Right atrium auricular region (tissue), 2 donors: ENCODE measurements around the gene ABHD10. TPM values are rescaled to one million over a fixed set of nuclear protein-coding genes. Genes with fewer than 3 reads are reported as not detected.

ENCODE experiments used
- DNase-seq: peaks from one replicate; pipeline ENCODE4 v3.0.0-alpha.2; 2019; ENCODE audit warnings: low spot score
- H3K27ac ChIP-seq, 2 donors: fragments of 200-600 bp; sonication (generic); 1 replicate in 1 of 2; 2 replicates in 1 of 2; pipeline ENCODE4 v1.5.1; 2016 to 2019
- H3K27me3 ChIP-seq, 2 donors: fragments of 200-600 bp; sonication (generic); one replicate each; pipeline versions ENCODE4 v1.5.1 to v1.6.0; 2017 to 2019
- H3K36me3 ChIP-seq: fragments of 200-600 bp; sonication (generic); one replicate; pipeline ENCODE4 v1.5.1; 2016
- H3K4me1 ChIP-seq, 2 donors: fragments of 200-600 bp; sonication (generic); one replicate each; pipeline versions ENCODE4 v1.5.1 to v1.6.0; 2017 to 2019
- H3K4me3 ChIP-seq, 2 donors: fragments of 200-600 bp; sonication (generic); 1 replicate in 1 of 2; 2 replicates in 1 of 2; pipeline ENCODE4 v1.5.1; 2017 to 2019; ENCODE audit warnings: mild to moderate bottlenecking in 1 of 2, moderate library complexity in 1 of 2
- H3K9me3 ChIP-seq, 2 donors: fragments of 200-600 bp; sonication (generic); one replicate each; pipeline ENCODE4 v1.5.1; 2019
- total RNA-seq, 2 donors: library from RNA; depleted of rRNA; stranded (reverse); fragments of >200 nt; gene quantifications; one replicate each; pipeline ENCODE4 v1.1.0, GENCODE V29; 2016
- TF ChIP-seq, protein P1 (sequence below), 2 donors: fragments of 200-600 bp; sonication (generic); IDR thresholded peaks; one replicate each; pipeline ENCODE4 v1.5.1; 2019; ENCODE audit warnings: antibody characterized with exemption in 2 of 2

ABHD10 gene
- total RNA-seq, 2 donors from 2014 or later, result 15.3 to 20.8 TPM

DNA sequence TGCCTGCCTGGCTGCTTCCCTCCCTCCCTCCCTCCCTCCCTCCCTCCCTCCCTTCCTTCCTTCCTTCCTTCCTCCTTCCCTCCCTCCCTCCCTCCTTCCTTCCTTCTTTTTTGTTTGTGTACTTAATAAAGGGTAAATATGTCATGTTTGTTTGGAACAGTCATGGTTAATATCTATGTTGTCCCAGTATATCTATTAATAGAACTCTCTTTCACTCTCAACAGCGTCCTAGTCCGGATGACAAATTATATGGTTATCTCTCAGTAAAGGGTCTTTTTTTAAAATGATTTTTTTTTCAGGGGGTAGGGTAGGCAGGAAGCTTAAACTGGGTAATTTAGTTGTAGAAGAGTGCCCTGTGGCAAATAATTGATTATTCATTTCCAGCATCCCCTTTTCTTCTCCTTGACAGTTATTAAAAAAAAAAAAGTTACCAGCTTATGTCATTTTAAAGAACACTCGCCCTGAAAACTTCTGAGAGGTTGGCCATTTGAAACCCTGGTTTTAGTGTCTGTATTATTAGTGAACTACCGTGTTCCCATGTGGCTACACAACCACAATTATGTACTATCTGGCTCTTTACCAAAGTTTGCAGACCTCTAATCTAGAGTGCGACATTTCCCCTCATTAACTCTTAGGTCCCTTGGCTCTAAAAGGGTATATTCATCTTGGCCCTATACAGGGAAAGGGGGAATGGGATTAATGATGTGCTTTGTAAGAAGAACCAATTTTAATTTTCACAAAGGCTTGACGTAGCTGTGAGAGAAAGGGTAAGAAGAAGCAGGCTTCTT, 33.6 kb downstream of the ABHD10 start:
- no peak for DNase-seq
- Histone ChIP-seq H3K9me3 (no peaks in the 10 kb centered on the region), H3K36me3 (no peaks in the 10 kb centered on the region), H3K4me1 (peaks cover 0 to 31% of the 10 kb centered on the region in 2 donors), H3K27me3 (no peaks in the 10 kb centered on the region), H3K27ac (peak overlapping the region in 1 of 2 donors; percentile 34), H3K4me3 (peak overlapping the region in 1 of 2 donors; percentile 7)
- TF ChIP-seq, protein P1, sequence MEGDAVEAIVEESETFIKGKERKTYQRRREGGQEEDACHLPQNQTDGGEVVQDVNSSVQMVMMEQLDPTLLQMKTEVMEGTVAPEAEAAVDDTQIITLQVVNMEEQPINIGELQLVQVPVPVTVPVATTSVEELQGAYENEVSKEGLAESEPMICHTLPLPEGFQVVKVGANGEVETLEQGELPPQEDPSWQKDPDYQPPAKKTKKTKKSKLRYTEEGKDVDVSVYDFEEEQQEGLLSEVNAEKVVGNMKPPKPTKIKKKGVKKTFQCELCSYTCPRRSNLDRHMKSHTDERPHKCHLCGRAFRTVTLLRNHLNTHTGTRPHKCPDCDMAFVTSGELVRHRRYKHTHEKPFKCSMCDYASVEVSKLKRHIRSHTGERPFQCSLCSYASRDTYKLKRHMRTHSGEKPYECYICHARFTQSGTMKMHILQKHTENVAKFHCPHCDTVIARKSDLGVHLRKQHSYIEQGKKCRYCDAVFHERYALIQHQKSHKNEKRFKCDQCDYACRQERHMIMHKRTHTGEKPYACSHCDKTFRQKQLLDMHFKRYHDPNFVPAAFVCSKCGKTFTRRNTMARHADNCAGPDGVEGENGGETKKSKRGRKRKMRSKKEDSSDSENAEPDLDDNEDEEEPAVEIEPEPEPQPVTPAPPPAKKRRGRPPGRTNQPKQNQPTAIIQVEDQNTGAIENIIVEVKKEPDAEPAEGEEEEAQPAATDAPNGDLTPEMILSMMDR (IDR thresholded peaks at IDR 0.05), result no peak

DNA sequence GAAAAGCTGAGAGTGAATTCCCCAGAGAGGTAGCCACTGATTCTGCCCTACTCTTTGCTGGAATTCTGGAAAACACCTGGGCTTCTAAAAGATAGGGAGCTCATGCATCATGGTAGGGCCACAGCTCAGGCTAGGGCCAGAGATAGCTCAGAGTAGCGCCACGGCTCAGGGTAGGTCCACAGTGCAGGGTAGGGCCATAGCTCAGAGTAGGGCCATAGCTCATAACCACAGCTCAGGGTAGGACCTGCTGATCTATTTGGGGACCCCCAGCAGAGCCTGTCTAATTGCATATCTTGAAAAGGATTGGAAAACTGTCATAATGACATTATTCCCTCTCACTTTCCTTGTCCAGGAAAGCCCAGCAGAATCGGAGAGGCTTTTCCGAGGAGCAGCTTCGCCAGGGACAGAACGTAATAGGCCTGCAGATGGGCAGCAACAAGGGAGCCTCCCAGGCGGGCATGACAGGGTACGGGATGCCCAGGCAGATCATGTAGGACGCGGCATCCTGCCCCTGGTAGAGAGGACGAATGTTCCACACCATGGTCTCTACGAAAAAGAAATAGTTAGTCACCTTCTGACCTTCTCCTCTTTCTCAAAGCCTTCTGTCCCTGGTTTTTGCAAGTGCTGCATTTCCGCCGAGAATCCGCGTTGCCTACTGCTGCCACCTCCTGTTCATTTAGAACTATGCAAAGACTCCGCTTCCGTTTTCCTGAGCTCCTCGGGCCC, 34.4 kb downstream of the ABHD10 start:
- H3K4me1 ChIP-seq, result peaks cover 0 to 31% of the 10 kb centered on the region in 2 donors
- H3K36me3 ChIP-seq, result no peaks in the 10 kb centered on the region
- no peak overlapping the region for H3K27ac ChIP-seq
- no peaks in the 10 kb centered on the region for H3K9me3 ChIP-seq
- no peak overlapping the region for H3K4me3 ChIP-seq
- TF ChIP-seq, protein P1 (IDR thresholded peaks at IDR 0.05), result peak; percentile 62 to 86
- peak; percentile 83 for DNase-seq
- no peaks in the 10 kb centered on the region for H3K27me3 ChIP-seq

DNA sequence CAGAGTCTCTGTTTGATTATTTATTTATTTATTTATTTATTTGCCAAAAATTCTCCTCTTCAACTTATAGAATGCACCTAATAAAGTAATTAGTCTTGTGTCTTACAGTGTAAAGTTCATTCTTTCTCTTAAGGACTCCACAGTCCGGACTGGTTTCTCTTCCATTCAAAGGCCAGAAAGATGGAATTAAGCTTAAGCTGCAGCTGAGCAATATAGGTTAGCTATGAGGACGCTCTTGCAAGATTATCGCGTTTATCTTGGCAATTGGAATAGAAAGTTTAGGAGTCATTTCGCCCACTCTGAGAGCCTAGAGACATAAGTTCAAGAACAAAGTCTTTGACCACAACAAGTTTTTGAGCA, 34.9 kb downstream of the ABHD10 start:
- no peaks in the 10 kb centered on the region for H3K27me3 ChIP-seq
- TF ChIP-seq, protein P1 (IDR thresholded peaks at IDR 0.05), result no peak
- H3K9me3 ChIP-seq, result no peaks in the 10 kb centered on the region
- H3K36me3 ChIP-seq, result no peaks in the 10 kb centered on the region
- H3K27ac ChIP-seq, result no peak overlapping the region
- H3K4me3 ChIP-seq, result no peak overlapping the region
- DNase-seq, result no peak
- peaks cover 0 to 31% of the 10 kb centered on the region in 2 donors for H3K4me1 ChIP-seq

DNA sequence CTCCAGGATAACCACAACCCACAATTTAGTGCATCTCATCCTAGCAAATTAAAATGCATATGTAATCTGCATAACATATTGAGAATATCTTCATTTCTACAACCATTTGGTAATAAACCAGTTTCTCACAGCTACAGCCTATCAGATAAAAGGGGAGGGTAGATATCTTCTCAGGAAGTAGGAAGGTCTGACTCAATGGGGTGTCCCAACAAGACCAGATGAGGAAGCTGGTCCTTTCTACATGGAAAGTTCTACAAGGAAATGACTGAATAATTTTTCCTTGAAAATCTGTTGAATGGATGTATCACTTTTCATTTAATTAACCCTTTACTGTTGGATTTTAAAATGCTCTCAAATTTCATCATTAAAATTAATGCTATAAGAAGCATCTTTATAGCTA, 38.3 kb downstream of the ABHD10 start:
- TF ChIP-seq, protein P1 (IDR thresholded peaks at IDR 0.05), result no peak

DNA sequence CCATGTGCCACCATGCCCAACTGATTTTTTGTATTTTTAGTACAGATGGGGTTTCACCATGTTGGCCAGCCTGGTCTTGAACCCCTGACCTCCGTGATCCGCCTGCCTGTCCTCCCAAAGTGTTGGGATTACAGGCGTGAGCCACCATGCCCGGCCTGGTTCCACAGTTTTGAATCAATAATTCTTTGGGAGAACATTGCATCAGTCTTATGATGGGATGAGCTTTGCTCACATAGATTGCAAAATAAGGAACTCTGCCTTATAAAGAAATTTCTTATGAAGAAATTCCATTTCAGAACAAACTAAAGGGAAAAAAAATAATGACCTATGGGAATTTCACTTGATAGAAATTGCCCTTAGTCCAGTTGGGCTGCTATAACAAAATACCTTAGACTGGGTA, 39.9 kb downstream of the ABHD10 start:
- H3K9me3 ChIP-seq, result no peaks in the 10 kb centered on the region
- TF ChIP-seq, protein P1 (IDR thresholded peaks at IDR 0.05), result no peak
- H3K27me3 ChIP-seq, result no peaks in the 10 kb centered on the region
- no peak for DNase-seq
- no peak overlapping the region for H3K27ac ChIP-seq
- H3K4me1 ChIP-seq, result no peaks in the 10 kb centered on the region
- no peak overlapping the region for H3K4me3 ChIP-seq
- H3K36me3 ChIP-seq, result no peaks in the 10 kb centered on the region

More for the DNA sequence above, 38.3 kb downstream of the ABHD10 start:
- Histone ChIP-seq H3K27ac (no peak overlapping the region), H3K27me3 (no peaks in the 10 kb centered on the region), H3K36me3 (no peaks in the 10 kb centered on the region), H3K9me3 (no peaks in the 10 kb centered on the region), H3K4me1 (peaks cover 0 to 15% of the 10 kb centered on the region in 2 donors), H3K4me3 (no peak overlapping the region)
- DNase-seq, result no peak
